Adrenal gland (tissue), 12 donors: ENCODE data around the gene CPN2. TPM values are rescaled to one million over a fixed set of nuclear protein-coding genes. Genes with fewer than 3 reads are reported as not detected.

ENCODE experiments used
- DNase-seq, 7 donors: peaks; one replicate each; pipeline ENCODE4 v3.0.0-alpha.2; 2019 to 2020
- H3K27ac ChIP-seq, 5 donors: fragments of 200-600 bp; sonication (generic) in 4 of 5; 1 replicate in 3 of 5; 2 replicates in 2 of 5; pipeline versions ENCODE4 v1.5.1 to v1.8.0; 2016 to 2020; ENCODE audit warnings: mild to moderate bottlenecking in 1 of 5
- H3K27me3 ChIP-seq: fragments of 200-600 bp; 2 replicates; pipeline ENCODE4 v1.8.0; 2021
- H3K36me3 ChIP-seq, 2 donors: fragments of 200-600 bp; replicated peaks in 1 of 2; 1 replicate in 1 of 2; 2 replicates in 1 of 2; pipeline versions ENCODE4 v1.5.1 to v1.8.0; 2018 to 2022
- H3K4me1 ChIP-seq, 2 donors: fragments of 200-600 bp; replicated peaks in 1 of 2; 1 replicate in 1 of 2; 2 replicates in 1 of 2; pipeline versions ENCODE4 v1.5.1 to v1.8.0; 2018 to 2021
- H3K4me3 ChIP-seq, 4 donors: fragments of 200-600 bp; sonication (generic) in 3 of 4; one replicate each; pipeline ENCODE4 v1.5.1; 2016 to 2018
- H3K9me3 ChIP-seq, 3 donors: fragments of 200-600 bp; sonication (generic) in 1 of 3; replicated peaks in 1 of 3; 1 replicate in 2 of 3; 2 replicates in 1 of 3; pipeline versions ENCODE4 v1.5.1 to v1.8.0; 2016 to 2021
- POLR2A ChIP-seq, 2 donors: fragments of 450-650 bp; IDR thresholded peaks; one replicate each; pipeline ENCODE4 v1.6.1; 2017; ENCODE audit warnings: antibody characterized with exemption in 2 of 2, mild to moderate bottlenecking in 2 of 2, moderate library complexity in 1 of 2
- WGBS, 4 donors: extraction: QIAGEN DNeasy Blood & Tissue Kit in 2 of 4; methylation state at CpG; one replicate each; pipeline versions ENCODE4 v1.1.5 to v1.1.7; 2013 to 2017; 5-methylcytosine and 5-hydroxymethylcytosine counted together
- intact Hi-C, 2 donors: fragments of 100-400 bp; cut with DNase I; formaldehyde crosslinking; loops; one replicate each; pipeline versions ENCODE4 v1.14.1 to v1.15.0; 2022 to 2023
- polyA plus RNA-seq, 3 donors: library from polyadenylated mRNA; stranded (reverse); fragments of 200-250 nt in 2 of 3; fragments of 350-450 nt in 1 of 3; fragmentation: Illumina TruSeq in 1 of 3; extraction: RNeasy Lipid Tissue Mini Kit (QIAGEN cat#74804) in 1 of 3; gene quantifications; one replicate each; pipeline ENCODE4 v1.2.3, GENCODE V29; 2013 to 2014
- total RNA-seq, 9 donors: library from RNA; depleted of rRNA in 4 of 9; stranded (reverse); fragments of >200 nt in 4 of 9; fragments of 120-200 nt in 1 of 9; fragmentation: NEBNext Ultra II Directional in 1 of 9; extraction: Animal tissue kit (Norgen Biotek cat#: 25700) in 1 of 9; gene quantifications; one replicate each; pipeline versions ENCODE4 v1.1.0 to v1.2.4, GENCODE V29; 2013 to 2023
- TF ChIP-seq, protein P1 (sequence below), 6 experiments: fragments of 450-650 bp in 4 of 6; fragments of 200-600 bp in 2 of 6; sonication (generic) in 1 of 6; IDR thresholded peaks; 1 replicate in 5 of 6; 2 replicates in 1 of 6; pipeline versions ENCODE4 v1.5.1 to v1.8.0; 2016 to 2021; ENCODE audit warnings: antibody characterized with exemption in 6 of 6, mild to moderate bottlenecking in 2 of 6, moderate library complexity in 1 of 6
- donor health status: healthy with polysubstance abuse.
- donor health status: Bipolar disorder and iron deficiency.
- donor health status: DM: yes; HTN: yes; CAD: no.
- donor health status: DM: no; HTN: no; CAD: no.
- donor health status: DM: no; HTN: no; CAD: no.
- donor health status: DM: yes; HTN: yes; CAD: no.

Gene CPN2
- total and polyA plus RNA-seq, 12 donors: 0.32 to 14.3 (median 3.1) TPM

DNA sequence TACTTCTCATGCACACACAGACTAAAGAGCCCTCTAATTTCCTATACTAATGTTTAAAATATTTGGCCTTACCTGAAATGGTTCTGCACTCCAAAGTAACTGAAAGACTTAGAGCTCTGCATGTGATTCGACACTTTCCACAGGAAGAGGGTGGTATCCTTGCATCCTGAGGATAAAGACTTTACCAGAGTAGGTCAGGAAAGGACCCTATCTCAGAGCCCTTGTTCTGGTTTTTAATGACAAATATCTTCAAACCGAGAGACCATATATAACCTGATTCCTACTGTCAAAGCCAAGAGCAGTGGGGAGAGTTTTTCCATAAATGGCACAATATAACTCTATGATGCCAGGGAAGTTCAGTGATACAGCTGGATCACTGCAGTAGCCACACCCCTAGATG lies 48.0 kb upstream of the CPN2 start, which contains the start of gene GP5:
Gene GP5, minus strand, starts transcription at position 101 of the 400 bp plus-strand sequence. CDS start 984 bp downstream, outside the sequence.
- H3K4me1 ChIP-seq: peaks cover 0 to 10% of the 10 kb centered on the region in 2 donors
- no peak for TF ChIP-seq POLR2A (IDR thresholded peaks at IDR 0.05)
- TF ChIP-seq, protein P1, sequence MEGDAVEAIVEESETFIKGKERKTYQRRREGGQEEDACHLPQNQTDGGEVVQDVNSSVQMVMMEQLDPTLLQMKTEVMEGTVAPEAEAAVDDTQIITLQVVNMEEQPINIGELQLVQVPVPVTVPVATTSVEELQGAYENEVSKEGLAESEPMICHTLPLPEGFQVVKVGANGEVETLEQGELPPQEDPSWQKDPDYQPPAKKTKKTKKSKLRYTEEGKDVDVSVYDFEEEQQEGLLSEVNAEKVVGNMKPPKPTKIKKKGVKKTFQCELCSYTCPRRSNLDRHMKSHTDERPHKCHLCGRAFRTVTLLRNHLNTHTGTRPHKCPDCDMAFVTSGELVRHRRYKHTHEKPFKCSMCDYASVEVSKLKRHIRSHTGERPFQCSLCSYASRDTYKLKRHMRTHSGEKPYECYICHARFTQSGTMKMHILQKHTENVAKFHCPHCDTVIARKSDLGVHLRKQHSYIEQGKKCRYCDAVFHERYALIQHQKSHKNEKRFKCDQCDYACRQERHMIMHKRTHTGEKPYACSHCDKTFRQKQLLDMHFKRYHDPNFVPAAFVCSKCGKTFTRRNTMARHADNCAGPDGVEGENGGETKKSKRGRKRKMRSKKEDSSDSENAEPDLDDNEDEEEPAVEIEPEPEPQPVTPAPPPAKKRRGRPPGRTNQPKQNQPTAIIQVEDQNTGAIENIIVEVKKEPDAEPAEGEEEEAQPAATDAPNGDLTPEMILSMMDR (IDR thresholded peaks at IDR 0.05): no peak
- peak within 1 kb of the TSS in 1 of 4 donors; percentile 26 for H3K4me3 ChIP-seq
- no peaks in the 10 kb centered on the region for H3K36me3 ChIP-seq
- H3K27ac ChIP-seq: no peak within 1 kb of the TSS
- peaks cover 19% of the 10 kb centered on the region for H3K27me3 ChIP-seq
- DNase-seq: no peak
- no peaks in the 10 kb centered on the region for H3K9me3 ChIP-seq
- intact Hi-C loops: loop anchor here in 1 of 2 donors (5.0 kb wide), 1 partner anchor 67 kb away; no protein-coding TSS in a partner anchor
- 59 to 77% (median 62%) methylated on average over 2 of the region's 2 CpGs for whole genome bisulfite sequencing, 4 donors

DNA sequence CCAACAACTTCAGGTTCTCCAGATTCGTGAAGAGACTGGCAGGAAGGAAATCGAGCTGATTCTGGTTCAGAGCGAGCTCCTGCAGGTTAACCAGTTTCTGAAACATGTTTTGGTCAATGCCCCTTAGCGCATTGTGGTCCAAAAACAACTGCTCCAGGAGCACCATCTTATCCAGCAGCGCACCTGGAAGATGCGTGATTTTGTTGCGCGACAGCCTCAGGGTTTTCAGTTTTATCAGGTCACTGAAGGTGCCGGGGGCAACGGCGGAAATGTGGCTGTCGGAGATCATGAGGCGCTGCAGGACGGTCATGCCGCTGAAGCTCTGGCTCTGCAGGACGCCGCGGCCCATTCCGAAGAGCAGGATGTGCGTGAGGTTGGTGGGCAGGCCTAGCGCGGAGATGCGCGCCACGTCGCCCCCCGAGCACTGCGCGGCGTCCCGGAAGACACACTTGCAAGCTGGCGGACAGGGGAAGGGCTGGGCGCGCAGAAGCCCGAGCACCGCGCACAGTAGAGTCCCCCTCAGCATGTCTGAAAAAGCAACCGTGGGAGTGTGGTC lies 46.7 kb upstream of the CPN2 start:
- Histone ChIP-seq H3K36me3 (no peaks in the 10 kb centered on the region), H3K4me1 (peaks cover 0 to 10% of the 10 kb centered on the region in 2 donors), H3K27me3 (peaks cover 19% of the 10 kb centered on the region), H3K27ac (no peak overlapping the region), H3K9me3 (no peaks in the 10 kb centered on the region), H3K4me3 (peak overlapping the region in 1 of 4 donors; percentile 26)
- WGBS, 4 donors: 5 to 9% (median 7%) methylated on average over 24 to 38 of the region's 38 CpGs
- TF ChIP-seq, protein P1 (IDR thresholded peaks at IDR 0.05): no peak
- TF ChIP-seq POLR2A (IDR thresholded peaks at IDR 0.05): no peak
- intact Hi-C loops: loop anchor here in 1 of 2 donors (5.0 kb wide), 1 partner anchor 66 kb away; no protein-coding TSS in a partner anchor
- DNase-seq: peak in 2 of 7 donors; percentile 9 to 30

DNA sequence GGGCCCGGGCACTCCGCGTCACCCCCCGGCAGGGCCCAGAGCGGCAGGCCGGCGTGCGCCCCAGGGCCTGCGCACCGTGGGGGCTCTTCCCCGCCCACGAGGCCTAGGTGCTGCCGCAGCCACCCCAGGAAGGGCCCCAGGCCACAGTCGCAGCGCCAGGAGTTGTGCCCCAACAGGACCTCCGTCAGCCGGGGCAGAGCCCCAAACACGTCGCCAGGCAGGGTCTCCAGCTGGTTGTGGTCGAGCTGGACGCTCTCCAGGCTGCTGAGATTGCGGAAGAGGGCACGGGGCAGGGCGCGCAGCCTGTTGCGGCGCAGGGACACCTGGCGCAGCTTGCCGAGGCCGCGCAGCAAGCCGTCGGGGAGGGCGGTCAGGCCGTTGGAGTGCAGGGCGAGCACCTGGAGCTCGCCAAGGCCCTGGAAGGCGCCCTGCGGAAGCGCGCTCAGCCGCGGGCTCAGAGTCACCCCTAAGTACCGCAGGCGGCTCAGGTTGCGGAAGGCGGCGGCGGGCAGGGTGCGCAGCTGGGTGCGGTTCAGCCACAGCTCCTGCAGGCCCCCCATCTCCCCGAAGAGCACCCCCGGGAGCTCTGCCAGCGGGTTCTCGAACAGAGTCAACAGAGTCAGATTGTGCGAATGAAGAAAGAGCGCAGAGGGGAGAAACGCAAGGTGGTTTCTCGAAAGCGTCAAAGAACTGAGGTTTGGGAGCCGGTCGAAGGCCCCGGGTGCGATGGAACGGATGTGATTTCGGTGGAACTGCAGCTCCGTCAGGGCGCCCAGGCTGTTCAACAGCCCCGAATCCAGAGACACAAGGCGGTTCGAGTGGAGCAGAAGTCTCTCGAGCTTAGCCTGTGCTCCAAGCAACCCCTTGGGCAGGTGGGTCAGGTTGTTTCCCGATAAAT lies 46.0 kb upstream of the CPN2 start:
- no peak for DNase-seq
- H3K4me3 ChIP-seq: no peak overlapping the region
- TF ChIP-seq, protein P1 (IDR thresholded peaks at IDR 0.05): no peak
- no peak for TF ChIP-seq POLR2A (IDR thresholded peaks at IDR 0.05)
- H3K27ac ChIP-seq: no peak overlapping the region
- no peaks in the 10 kb centered on the region for H3K36me3 ChIP-seq
- intact Hi-C loops: loop anchor here in 1 of 2 donors (5.0 kb wide), 1 partner anchor 65 kb away; no protein-coding TSS in a partner anchor
- no peaks in the 10 kb centered on the region for H3K9me3 ChIP-seq
- peaks cover 0 to 10% of the 10 kb centered on the region in 2 donors for H3K4me1 ChIP-seq
- WGBS, 4 donors: 14 to 32% (median 24%) methylated on average over 21 to 73 of the region's 73 CpGs
- peaks cover 19% of the 10 kb centered on the region for H3K27me3 ChIP-seq

DNA sequence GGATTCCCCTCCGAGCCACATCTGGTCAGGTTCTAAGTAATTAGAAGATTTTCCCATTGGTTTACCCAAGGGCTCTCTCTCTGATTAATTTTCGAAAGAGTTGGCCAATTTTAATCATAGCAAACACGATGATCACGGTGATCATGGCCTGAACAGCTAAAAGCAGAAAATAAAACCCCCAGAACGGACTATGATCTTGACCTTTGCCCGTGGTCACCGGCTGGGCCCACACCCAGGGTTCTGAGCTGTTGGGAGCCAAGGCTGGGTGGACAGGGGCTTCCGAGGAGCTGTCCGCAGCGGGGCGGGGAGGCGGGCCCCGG lies 45.4 kb upstream of the CPN2 start:
- H3K36me3 ChIP-seq: no peaks in the 10 kb centered on the region
- TF ChIP-seq, protein P1 (IDR thresholded peaks at IDR 0.05): no peak
- no peak for TF ChIP-seq POLR2A (IDR thresholded peaks at IDR 0.05)
- intact Hi-C loops: loop anchor here in 1 of 2 donors (5.0 kb wide), 1 partner anchor 64 kb away; no protein-coding TSS in a partner anchor
- peaks cover 0 to 10% of the 10 kb centered on the region in 2 donors for H3K4me1 ChIP-seq
- no peaks in the 10 kb centered on the region for H3K9me3 ChIP-seq
- no peak overlapping the region for H3K27ac ChIP-seq
- peaks cover 19% of the 10 kb centered on the region for H3K27me3 ChIP-seq
- WGBS, 4 donors: 23 to 43% (median 28%) methylated on average over 6 to 13 of the region's 13 CpGs
- no peak overlapping the region for H3K4me3 ChIP-seq
- no peak for DNase-seq
